ENCODE results near the gene CCDC33.

CCDC33 gene

GRCh38 chr15:74281147-74282133 is 45.3 kb downstream of the CCDC33 start:
- H3K36me3 ChIP-seq (ENCODE audit: control insufficient read depth in 2 of 2, insufficient read depth in 1 of 2, low read length in 2 of 2) = no peaks in the 10 kb centered on the region
- H3K9me3 ChIP-seq (ENCODE audit: control insufficient read depth, insufficient read depth, low read depth, low read length) = no peaks in the 10 kb centered on the region
- H3K4me1 ChIP-seq (ENCODE audit: control insufficient read depth, insufficient read depth, low read length) = no peaks in the 10 kb centered on the region
- no peak overlapping the region for H3K4me3 ChIP-seq (ENCODE audit: low read depth, low read length)
- no peak for TF ChIP-seq KLF7 (tag by site-specific recombination; IDR thresholded peaks at IDR 0.05; ENCODE audit: borderline replicate concordance)
- no peak for TF ChIP-seq ZNF335 (tag by site-specific recombination; conservative IDR thresholded peaks at IDR 0.05)
- peak; percentile 83 for TF ChIP-seq EGR2 (tag by site-specific recombination; IDR thresholded peaks at IDR 0.05; ENCODE audit: low read depth)
- no peak for TF ChIP-seq ZNF140 (tag by site-specific recombination; IDR thresholded peaks at IDR 0.05)
- no peak for TF ChIP-seq ZNF324 (tag by site-specific recombination; IDR thresholded peaks at IDR 0.05)
- no peak for TF ChIP-seq ZSCAN18 (tag by site-specific recombination; IDR thresholded peaks at IDR 0.05)
- no peak for TF ChIP-seq ZSCAN5A (tag by site-specific recombination; IDR thresholded peaks at IDR 0.05)
- TF ChIP-seq SP2 (tag by site-specific recombination; IDR thresholded peaks at IDR 0.05) = no peak
- TF ChIP-seq ZNF146 (tag by site-specific recombination; IDR thresholded peaks at IDR 0.05) = no peak
- no peak for TF ChIP-seq SP3 (tag by site-specific recombination; IDR thresholded peaks at IDR 0.05)
- TF ChIP-seq ZIC2 (tag by site-specific recombination; IDR thresholded peaks at IDR 0.05) = 0 out of 2 replicates have a peak, but pooled peaks have one; percentile 24
- peak; percentile 71 for TF ChIP-seq ZFHX2 (tag by site-specific recombination; conservative IDR thresholded peaks at IDR 0.05)
- no peak for TF ChIP-seq ZNF404 (tag by site-specific recombination; IDR thresholded peaks at IDR 0.05)
- no peak for TF ChIP-seq ZNF23 (tag by site-specific recombination; IDR thresholded peaks at IDR 0.05; ENCODE audit: borderline replicate concordance)
- TF ChIP-seq BCL11B (tag by site-specific recombination; IDR thresholded peaks at IDR 0.05; ENCODE audit: low read depth) = no peak
- no peak for TF ChIP-seq TCF7L2 (IDR thresholded peaks at IDR 0.05; ENCODE audit: borderline replicate concordance, low read depth, low read length)
- no peak overlapping the region for H3K27ac ChIP-seq (ENCODE audit: extremely low read depth, low read depth, low read length)
- POLR2A ChIA-PET = interaction anchor here (0.5 kb wide), 1 partner anchor 151 kb away, joined by 3 read pairs; the partner anchor contains the start of gene ISLR2
- CTCF ChIA-PET = interaction anchor here (0.5 to 2.7 kb wide), 3 partner anchors 16 to 324 kb away, joined by 3 to 12 read pairs (median 4); no protein-coding TSS in a partner anchor

DNA sequence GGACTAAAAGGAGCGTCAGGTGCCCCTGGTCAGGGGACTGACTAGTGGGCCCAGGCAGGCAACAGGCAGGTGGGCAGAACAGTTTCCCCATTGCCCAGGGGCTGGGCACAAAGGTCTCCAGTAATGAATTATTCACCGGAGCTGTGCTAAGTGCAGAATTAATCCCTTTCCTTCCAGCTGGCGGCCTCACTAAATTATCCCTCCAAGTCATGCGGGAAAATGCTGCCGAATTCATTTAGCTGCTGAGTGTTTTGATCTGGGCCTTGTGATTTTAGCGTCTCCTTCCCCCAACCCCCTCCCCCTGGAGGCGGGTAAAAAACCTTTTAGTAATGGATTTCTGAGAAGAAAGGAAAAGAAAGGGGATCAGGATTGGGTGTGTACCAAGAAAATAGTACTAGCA is 47.2 kb downstream of the CCDC33 start:
- H3K36me3 ChIP-seq (ENCODE audit: control insufficient read depth in 2 of 2, insufficient read depth in 1 of 2, low read length in 2 of 2) = no peaks in the 10 kb centered on the region
- TF ChIP-seq ZNF610 (tag by site-specific recombination; IDR thresholded peaks at IDR 0.05; ENCODE audit: borderline replicate concordance) (no peak), BCL6B (tag by site-specific recombination; IDR thresholded peaks at IDR 0.05) (no peak), ZNF580 (tag by site-specific recombination; IDR thresholded peaks at IDR 0.05) (no peak), ZFP69B (tag by site-specific recombination; IDR thresholded peaks at IDR 0.05) (no peak), OVOL3 (tag by site-specific recombination; IDR thresholded peaks at IDR 0.05) (no peak), ZNF214 (tag by site-specific recombination; IDR thresholded peaks at IDR 0.05; ENCODE audit: borderline replicate concordance) (no peak), ZNF239 (tag by site-specific recombination; IDR thresholded peaks at IDR 0.05) (no peak)
- no peaks in the 10 kb centered on the region for H3K9me3 ChIP-seq (ENCODE audit: control insufficient read depth, insufficient read depth, low read depth, low read length)
- CTCF ChIA-PET = interaction anchor here (0.6 to 1.4 kb wide), 2 partner anchors 20 to 1168 kb away, joined by 3 to 4 read pairs; no protein-coding TSS in a partner anchor
- no peak overlapping the region for H3K27ac ChIP-seq (ENCODE audit: extremely low read depth, low read depth, low read length)
- no peaks in the 10 kb centered on the region for H3K4me1 ChIP-seq (ENCODE audit: control insufficient read depth, insufficient read depth, low read length)
- POLR2A ChIA-PET = no interaction called here
- H3K4me3 ChIP-seq (ENCODE audit: low read depth, low read length) = no peak overlapping the region
